K562 (cell line): ENCODE results near the gene RTN4. TPM values are rescaled to one million over a fixed set of nuclear protein-coding genes. Genes with fewer than 3 reads are reported as not detected.

ENCODE experiments used
- KHSRP ChIP-seq: fragments of 450-650 bp; IDR thresholded peaks from 2 replicates; pipeline ENCODE4 v1.6.1; 2017
- POLR2AphosphoS2 ChIP-seq: IDR thresholded peaks from 2 replicates; pipeline ENCODE4 v1.6.1; 2012; ENCODE audit warnings: low read length, improper control_type of control experiment
- POLR3G ChIP-seq: IDR thresholded peaks from 2 replicates; pipeline ENCODE4 v1.6.1; 2011; ENCODE audit not compliant: insufficient read length, insufficient replicate concordance; ENCODE audit errors: extremely low read depth
- TRIM28 ChIP-seq: fragments of 450-650 bp; IDR thresholded peaks from 2 replicates; pipeline ENCODE4 v1.6.1; 2017
- TSC22D4 ChIP-seq: fragments of 450-650 bp; IDR thresholded peaks from 2 replicates; pipeline ENCODE4 v1.6.1; 2016; ENCODE audit warnings: missing genetic modification characterization, missing biosample characterization, control low read depth
- ZNF232 ChIP-seq: sonication (generic); formaldehyde crosslinking; IDR thresholded peaks from 2 replicates; pipeline ENCODE4 v1.8.0; 2022; ENCODE audit warnings: mild to moderate bottlenecking, missing genetic modification reagents
- ZNF436 ChIP-seq: fragments of 250-450, 450-650 bp; sonication (Bioruptor Pico); formaldehyde crosslinking; IDR thresholded peaks from 2 replicates; pipeline ENCODE4 v1.7.0; 2020; ENCODE audit warnings: mild to moderate bottlenecking
- polyA plus RNA-seq, 8 experiments: library from polyadenylated mRNA; depleted of rRNA in 4 of 8; stranded (reverse) in 5 of 8; unstranded in 3 of 8; fragments of >200 nt; fragmentation: Nextera tagmentation in 2 of 8; fragmentation: Illumina TruSeq in 1 of 8; extraction: Ambion mirVana in 2 of 8; extraction: Trizol in 1 of 8; gene quantifications; 2 replicates each; pipeline versions ENCODE4 v1.2.1 to v1.2.3, GENCODE V29; 2011 to 2014; ENCODE audit warnings: inconsistent platforms in 1 of 8, missing spikeins in 1 of 8
- total RNA-seq, 7 experiments: library from RNA; depleted of rRNA in 6 of 7; stranded (reverse); fragments of >200 nt in 6 of 7; fragmentation: Illumina TruSeq in 2 of 7; extraction: Trizol in 2 of 7; gene quantifications; 2 replicates each; pipeline versions ENCODE4 v1.2.1 to v1.2.3, GENCODE V29; 2011 to 2021; ENCODE audit warnings: low replicate concordance in 1 of 7
- TF ChIP-seq, protein P1 (sequence below): fragments of 200-600 bp; sonication (generic); IDR thresholded peaks from one replicate; pipeline ENCODE4 v1.6.1; 2012; ENCODE audit warnings: mild to moderate bottlenecking, low read depth, low read length, inconsistent platforms
- TF ChIP-seq, protein P2 (sequence below): fragments of 250-450 bp; sonication (Bioruptor Pico); IDR thresholded peaks from 2 replicates; pipeline ENCODE4 v1.4.0; 2020; ENCODE audit warnings: mild to moderate bottlenecking, moderate library complexity

RTN4 gene
- total and polyA plus RNA-seq, 9 of the 15 experiments (the other 6 are each of a cell fraction or from before 2014, with no cell fraction given): 73.0 to 248 (median 116) TPM

DNA sequence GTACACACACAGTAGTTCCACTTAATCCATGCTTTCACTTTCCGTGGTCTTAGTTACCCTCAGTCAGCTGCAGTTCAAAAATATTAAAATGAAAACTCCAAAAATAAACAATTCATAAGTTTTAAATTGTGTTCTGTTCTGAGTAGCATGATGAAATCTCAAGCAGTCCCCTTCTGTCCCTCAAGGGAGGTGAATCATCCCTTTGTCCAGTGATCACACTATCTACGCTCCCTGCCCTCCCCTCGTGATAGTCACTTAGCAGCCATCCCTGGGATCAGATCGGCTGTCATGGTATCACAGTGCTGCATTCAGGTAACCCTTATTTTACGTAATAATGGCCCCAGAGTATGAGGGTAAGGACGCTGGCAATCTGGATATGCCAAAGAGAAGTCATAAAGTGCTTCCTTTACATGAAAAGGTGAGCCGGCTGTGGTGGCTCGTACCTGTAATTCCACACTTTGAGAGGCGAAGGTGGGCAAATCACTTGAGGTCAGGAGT, 5.8 kb upstream of the RTN4 start (continued):
- TF ChIP-seq, protein P1, sequence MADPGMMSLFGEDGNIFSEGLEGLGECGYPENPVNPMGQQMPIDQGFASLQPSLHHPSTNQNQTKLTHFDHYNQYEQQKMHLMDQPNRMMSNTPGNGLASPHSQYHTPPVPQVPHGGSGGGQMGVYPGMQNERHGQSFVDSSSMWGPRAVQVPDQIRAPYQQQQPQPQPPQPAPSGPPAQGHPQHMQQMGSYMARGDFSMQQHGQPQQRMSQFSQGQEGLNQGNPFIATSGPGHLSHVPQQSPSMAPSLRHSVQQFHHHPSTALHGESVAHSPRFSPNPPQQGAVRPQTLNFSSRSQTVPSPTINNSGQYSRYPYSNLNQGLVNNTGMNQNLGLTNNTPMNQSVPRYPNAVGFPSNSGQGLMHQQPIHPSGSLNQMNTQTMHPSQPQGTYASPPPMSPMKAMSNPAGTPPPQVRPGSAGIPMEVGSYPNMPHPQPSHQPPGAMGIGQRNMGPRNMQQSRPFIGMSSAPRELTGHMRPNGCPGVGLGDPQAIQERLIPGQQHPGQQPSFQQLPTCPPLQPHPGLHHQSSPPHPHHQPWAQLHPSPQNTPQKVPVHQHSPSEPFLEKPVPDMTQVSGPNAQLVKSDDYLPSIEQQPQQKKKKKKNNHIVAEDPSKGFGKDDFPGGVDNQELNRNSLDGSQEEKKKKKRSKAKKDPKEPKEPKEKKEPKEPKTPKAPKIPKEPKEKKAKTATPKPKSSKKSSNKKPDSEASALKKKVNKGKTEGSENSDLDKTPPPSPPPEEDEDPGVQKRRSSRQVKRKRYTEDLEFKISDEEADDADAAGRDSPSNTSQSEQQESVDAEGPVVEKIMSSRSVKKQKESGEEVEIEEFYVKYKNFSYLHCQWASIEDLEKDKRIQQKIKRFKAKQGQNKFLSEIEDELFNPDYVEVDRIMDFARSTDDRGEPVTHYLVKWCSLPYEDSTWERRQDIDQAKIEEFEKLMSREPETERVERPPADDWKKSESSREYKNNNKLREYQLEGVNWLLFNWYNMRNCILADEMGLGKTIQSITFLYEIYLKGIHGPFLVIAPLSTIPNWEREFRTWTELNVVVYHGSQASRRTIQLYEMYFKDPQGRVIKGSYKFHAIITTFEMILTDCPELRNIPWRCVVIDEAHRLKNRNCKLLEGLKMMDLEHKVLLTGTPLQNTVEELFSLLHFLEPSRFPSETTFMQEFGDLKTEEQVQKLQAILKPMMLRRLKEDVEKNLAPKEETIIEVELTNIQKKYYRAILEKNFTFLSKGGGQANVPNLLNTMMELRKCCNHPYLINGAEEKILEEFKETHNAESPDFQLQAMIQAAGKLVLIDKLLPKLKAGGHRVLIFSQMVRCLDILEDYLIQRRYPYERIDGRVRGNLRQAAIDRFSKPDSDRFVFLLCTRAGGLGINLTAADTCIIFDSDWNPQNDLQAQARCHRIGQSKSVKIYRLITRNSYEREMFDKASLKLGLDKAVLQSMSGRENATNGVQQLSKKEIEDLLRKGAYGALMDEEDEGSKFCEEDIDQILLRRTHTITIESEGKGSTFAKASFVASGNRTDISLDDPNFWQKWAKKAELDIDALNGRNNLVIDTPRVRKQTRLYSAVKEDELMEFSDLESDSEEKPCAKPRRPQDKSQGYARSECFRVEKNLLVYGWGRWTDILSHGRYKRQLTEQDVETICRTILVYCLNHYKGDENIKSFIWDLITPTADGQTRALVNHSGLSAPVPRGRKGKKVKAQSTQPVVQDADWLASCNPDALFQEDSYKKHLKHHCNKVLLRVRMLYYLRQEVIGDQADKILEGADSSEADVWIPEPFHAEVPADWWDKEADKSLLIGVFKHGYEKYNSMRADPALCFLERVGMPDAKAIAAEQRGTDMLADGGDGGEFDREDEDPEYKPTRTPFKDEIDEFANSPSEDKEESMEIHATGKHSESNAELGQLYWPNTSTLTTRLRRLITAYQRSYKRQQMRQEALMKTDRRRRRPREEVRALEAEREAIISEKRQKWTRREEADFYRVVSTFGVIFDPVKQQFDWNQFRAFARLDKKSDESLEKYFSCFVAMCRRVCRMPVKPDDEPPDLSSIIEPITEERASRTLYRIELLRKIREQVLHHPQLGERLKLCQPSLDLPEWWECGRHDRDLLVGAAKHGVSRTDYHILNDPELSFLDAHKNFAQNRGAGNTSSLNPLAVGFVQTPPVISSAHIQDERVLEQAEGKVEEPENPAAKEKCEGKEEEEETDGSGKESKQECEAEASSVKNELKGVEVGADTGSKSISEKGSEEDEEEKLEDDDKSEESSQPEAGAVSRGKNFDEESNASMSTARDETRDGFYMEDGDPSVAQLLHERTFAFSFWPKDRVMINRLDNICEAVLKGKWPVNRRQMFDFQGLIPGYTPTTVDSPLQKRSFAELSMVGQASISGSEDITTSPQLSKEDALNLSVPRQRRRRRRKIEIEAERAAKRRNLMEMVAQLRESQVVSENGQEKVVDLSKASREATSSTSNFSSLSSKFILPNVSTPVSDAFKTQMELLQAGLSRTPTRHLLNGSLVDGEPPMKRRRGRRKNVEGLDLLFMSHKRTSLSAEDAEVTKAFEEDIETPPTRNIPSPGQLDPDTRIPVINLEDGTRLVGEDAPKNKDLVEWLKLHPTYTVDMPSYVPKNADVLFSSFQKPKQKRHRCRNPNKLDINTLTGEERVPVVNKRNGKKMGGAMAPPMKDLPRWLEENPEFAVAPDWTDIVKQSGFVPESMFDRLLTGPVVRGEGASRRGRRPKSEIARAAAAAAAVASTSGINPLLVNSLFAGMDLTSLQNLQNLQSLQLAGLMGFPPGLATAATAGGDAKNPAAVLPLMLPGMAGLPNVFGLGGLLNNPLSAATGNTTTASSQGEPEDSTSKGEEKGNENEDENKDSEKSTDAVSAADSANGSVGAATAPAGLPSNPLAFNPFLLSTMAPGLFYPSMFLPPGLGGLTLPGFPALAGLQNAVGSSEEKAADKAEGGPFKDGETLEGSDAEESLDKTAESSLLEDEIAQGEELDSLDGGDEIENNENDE: no peak
- TF ChIP-seq ZNF232 (CRISPR knock-in tag) (no peak), TSC22D4 (tag) (no peak), KHSRP (no peak), ZNF436 (no peak), TRIM28 (no peak), POLR2AphosphoS2 (no peak), POLR3G (no peak)
- TF ChIP-seq, protein P2, sequence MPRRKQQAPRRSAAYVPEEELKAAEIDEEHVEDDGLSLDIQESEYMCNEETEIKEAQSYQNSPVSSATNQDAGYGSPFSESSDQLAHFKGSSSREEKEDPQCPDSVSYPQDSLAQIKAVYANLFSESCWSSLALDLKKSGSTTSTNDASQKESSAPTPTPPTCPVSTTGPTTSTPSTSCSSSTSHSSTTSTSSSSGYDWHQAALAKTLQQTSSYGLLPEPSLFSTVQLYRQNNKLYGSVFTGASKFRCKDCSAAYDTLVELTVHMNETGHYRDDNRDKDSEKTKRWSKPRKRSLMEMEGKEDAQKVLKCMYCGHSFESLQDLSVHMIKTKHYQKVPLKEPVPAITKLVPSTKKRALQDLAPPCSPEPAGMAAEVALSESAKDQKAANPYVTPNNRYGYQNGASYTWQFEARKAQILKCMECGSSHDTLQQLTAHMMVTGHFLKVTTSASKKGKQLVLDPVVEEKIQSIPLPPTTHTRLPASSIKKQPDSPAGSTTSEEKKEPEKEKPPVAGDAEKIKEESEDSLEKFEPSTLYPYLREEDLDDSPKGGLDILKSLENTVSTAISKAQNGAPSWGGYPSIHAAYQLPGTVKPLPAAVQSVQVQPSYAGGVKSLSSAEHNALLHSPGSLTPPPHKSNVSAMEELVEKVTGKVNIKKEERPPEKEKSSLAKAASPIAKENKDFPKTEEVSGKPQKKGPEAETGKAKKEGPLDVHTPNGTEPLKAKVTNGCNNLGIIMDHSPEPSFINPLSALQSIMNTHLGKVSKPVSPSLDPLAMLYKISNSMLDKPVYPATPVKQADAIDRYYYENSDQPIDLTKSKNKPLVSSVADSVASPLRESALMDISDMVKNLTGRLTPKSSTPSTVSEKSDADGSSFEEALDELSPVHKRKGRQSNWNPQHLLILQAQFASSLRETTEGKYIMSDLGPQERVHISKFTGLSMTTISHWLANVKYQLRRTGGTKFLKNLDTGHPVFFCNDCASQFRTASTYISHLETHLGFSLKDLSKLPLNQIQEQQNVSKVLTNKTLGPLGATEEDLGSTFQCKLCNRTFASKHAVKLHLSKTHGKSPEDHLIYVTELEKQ (CRISPR knock-in tag): no peak
